Caco-2 (cell line): Measurements from ENCODE around the gene TP53I13. TPM values are rescaled to one million over a fixed set of nuclear protein-coding genes. Genes with fewer than 3 reads are reported as not detected.
"Not testable (repeated sequence)": the region's sequence is repeated elsewhere in the genome, so short reads cannot be mapped to it uniquely, and the experiment has no call there.

Experiments used
- BruUV-seq: library from RNA; stranded (reverse); fragments of 400-500 nt; replicated peaks from 2 replicates; lab custom pipeline; 2021; lab: Mats Ljungman, UMichigan
- CTCF ChIA-PET: fragments of 300-600 bp; sonication (Branson Sonifier 250); formaldehyde crosslinking; loops from one replicate; lab custom pipeline; 2022; ENCODE audit warnings: antibody characterized with exemption; lab: Charles Lee
- POLR2A ChIA-PET: fragments of 300-600 bp; sonication (Branson Sonifier 250); formaldehyde crosslinking; loops from one replicate; lab custom pipeline; 2022; ENCODE audit warnings: antibody characterized with exemption; lab: Charles Lee
- DNase-seq, 2 experiments: peaks; one replicate each; pipeline versions ENCODE4 v3.0.0 to v3.0.0-alpha.2; 2020 to 2022
- H3K27me3 ChIP-seq: replicated peaks from 2 replicates; pipeline ENCODE4 v1.6.0; 2011; ENCODE audit warnings: low read length; ENCODE audit not compliant: control insufficient read depth, insufficient read depth
- H3K36me3 ChIP-seq: 2 replicates; pipeline ENCODE4 v1.5.1; 2011; ENCODE audit warnings: low read length; ENCODE audit not compliant: control insufficient read depth, insufficient read depth
- H3K4me1 ChIP-seq: fragments of 250-450 bp; sonication (Bioruptor Pico); 2 replicates; pipeline ENCODE4 v1.5.1; 2020; ENCODE audit warnings: mild to moderate bottlenecking
- H3K4me3 ChIP-seq: 2 replicates; pipeline ENCODE4 v1.5.1; 2011; ENCODE audit warnings: low read depth, mild to moderate bottlenecking, control low read depth, low read length
- H3K9me3 ChIP-seq: fragments of 250-450 bp; sonication (Bioruptor Pico); 2 replicates; pipeline ENCODE4 v1.5.1; 2020; ENCODE audit warnings: mild to moderate bottlenecking, moderate library complexity
- H3K27ac Mint-ChIP-seq: one replicate; pipeline ENCODE4 v1.8.0; 2022; ENCODE audit warnings: mixed read lengths; ENCODE audit not compliant: unreplicated experiment
- H3K27me3 Mint-ChIP-seq: one replicate; pipeline ENCODE4 v1.8.0; 2022; ENCODE audit warnings: mixed read lengths; ENCODE audit not compliant: insufficient read depth, unreplicated experiment
- H3K36me3 Mint-ChIP-seq: one replicate; pipeline ENCODE4 v1.8.0; 2022; ENCODE audit warnings: mild to moderate bottlenecking, mixed read lengths; ENCODE audit not compliant: insufficient read depth, unreplicated experiment
- H3K4me1 Mint-ChIP-seq: one replicate; pipeline ENCODE4 v1.8.0; 2022; ENCODE audit warnings: low read depth, mixed read lengths; ENCODE audit not compliant: unreplicated experiment
- H3K4me3 Mint-ChIP-seq: one replicate; pipeline ENCODE4 v1.8.0; 2022; ENCODE audit warnings: mild to moderate bottlenecking, moderate library complexity, mixed read lengths; ENCODE audit not compliant: unreplicated experiment
- H3K9me3 Mint-ChIP-seq: one replicate; pipeline ENCODE4 v1.8.0; 2022; ENCODE audit warnings: mixed read lengths; ENCODE audit not compliant: unreplicated experiment
- CTCF ChIP-seq, 2 experiments: fragments of 200-600 bp in 1 of 2; IDR thresholded peaks; 1 replicate in 1 of 2; 2 replicates in 1 of 2; pipeline versions ENCODE4 v1.5.1 to v1.8.0; 2011 to 2022; ENCODE audit warnings: antibody characterized with exemption in 1 of 2, control low read depth in 1 of 2, inconsistent platforms in 1 of 2, low read depth in 1 of 2, low read length in 1 of 2, mild to moderate bottlenecking in 1 of 2, moderate library complexity in 1 of 2; ENCODE audit not compliant: insufficient read depth in 1 of 2, severe bottlenecking in 1 of 2, unreplicated experiment in 1 of 2
- intact Hi-C: fragments of 100-400 bp; cut with micrococcal nuclease; formaldehyde crosslinking; loops from one replicate; pipeline ENCODE4 v1.10.0; 2022; ENCODE audit not compliant: unreplicated experiment
- total RNA-seq: library from RNA; stranded (reverse); gene quantifications from 2 replicates; pipeline ENCODE4 v1.2.3, GENCODE V29; 2022

The TP53I13 gene
- total RNA-seq, 1 experiment from 2014 or later: 49.2 TPM

DNA sequence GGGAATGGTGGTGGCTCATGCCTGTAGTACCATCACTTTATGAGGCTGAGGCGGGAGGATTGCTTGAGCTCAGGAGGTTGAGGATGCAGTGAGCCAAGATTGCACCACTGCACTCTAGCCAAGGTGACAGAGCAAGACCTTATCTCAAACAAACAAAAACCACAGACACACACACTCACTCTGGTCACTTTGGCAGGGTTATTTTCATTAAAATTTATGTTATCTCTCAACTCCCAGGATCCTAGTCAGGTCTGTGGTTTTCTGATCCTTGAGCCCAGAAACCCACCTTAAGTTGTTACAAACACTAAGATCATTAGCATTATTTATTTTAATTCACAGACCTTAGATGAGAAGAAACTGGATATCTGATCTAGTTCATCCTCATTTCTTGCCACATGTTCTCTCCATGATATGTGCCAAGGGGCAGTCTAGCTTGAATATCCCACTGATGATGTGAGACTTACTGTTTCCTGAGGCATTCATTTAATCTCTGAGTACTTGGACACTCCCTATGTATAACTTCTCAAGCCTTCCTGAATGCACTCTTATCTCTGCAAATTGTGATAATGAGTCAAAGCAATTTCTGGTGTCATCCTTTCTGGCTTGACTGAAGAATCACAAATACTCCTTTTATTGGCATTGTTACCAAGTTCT is 11.3 kb upstream of the TP53I13 start:
- DNase-seq: peak in 1 of 2 experiments; percentile 39
- H3K4me1 Mint-ChIP-seq: peaks cover 17% of the 10 kb centered on the region
- intact Hi-C loops: no loop called here

GRCh38 chr17:29557739-29558116 is 10.8 kb upstream of the TP53I13 start:
- H3K9me3 Mint-ChIP-seq: no peaks in the 10 kb centered on the region
- peaks cover 26% of the 10 kb centered on the region for H3K36me3 Mint-ChIP-seq
- no peaks in the 10 kb centered on the region for H3K27me3 ChIP-seq
- TF ChIP-seq CTCF (IDR thresholded peaks at IDR 0.05; ENCODE audit: insufficient read depth in 1 of 2, low read depth in 1 of 2, low read length in 1 of 2, severe bottlenecking in 1 of 2, unreplicated experiment in 1 of 2): no peak
- peak overlapping the region; percentile 26 for H3K4me3 Mint-ChIP-seq
- POLR2A ChIA-PET: no interaction called here
- no peak overlapping the region for H3K4me3 ChIP-seq
- no peak for DNase-seq
- intact Hi-C loops: no loop called here
- peaks cover 33% of the 10 kb centered on the region for H3K4me1 ChIP-seq
- H3K27ac Mint-ChIP-seq: peak overlapping the region; percentile 60
- peaks cover 17% of the 10 kb centered on the region for H3K4me1 Mint-ChIP-seq
- no TSS peak for BruUV-seq
- CTCF ChIA-PET: interaction anchor here (2.3 kb wide), 1 partner anchor 21 kb away, joined by 13 read pairs; no protein-coding TSS in a partner anchor
- H3K27me3 Mint-ChIP-seq: no peaks in the 10 kb centered on the region
- no peaks in the 10 kb centered on the region for H3K9me3 ChIP-seq
- H3K36me3 ChIP-seq: no peaks in the 10 kb centered on the region; the same call in 1 of the 2 replicates

More for the DNA sequence above, 11.3 kb upstream of the TP53I13 start:
- no peaks in the 10 kb centered on the region for H3K9me3 ChIP-seq
- ChIA-PET POLR2A (no interaction called here), CTCF (interaction anchor here (0.6 to 2.3 kb wide), 6 partner anchors 10 to 187 kb away, joined by 4 to 13 read pairs (median 8); partner anchors contain the start of gene ABHD15)
- Mint-ChIP-seq H3K4me3 (peak overlapping the region; percentile 26), H3K27ac (peak overlapping the region; percentile 60), H3K36me3 (peaks cover 25% of the 10 kb centered on the region), H3K9me3 (no peaks in the 10 kb centered on the region), H3K27me3 (no peaks in the 10 kb centered on the region)
- peaks cover 33% of the 10 kb centered on the region for H3K4me1 ChIP-seq
- no TSS peak for BruUV-seq
- no peaks in the 10 kb centered on the region; the same call in 1 of the 2 replicates for H3K36me3 ChIP-seq
- no peak for TF ChIP-seq CTCF (IDR thresholded peaks at IDR 0.05; ENCODE audit: insufficient read depth in 1 of 2, low read depth in 1 of 2, low read length in 1 of 2, severe bottlenecking in 1 of 2, unreplicated experiment in 1 of 2)
- H3K4me3 ChIP-seq: no peak overlapping the region
- no peaks in the 10 kb centered on the region for H3K27me3 ChIP-seq

DNA sequence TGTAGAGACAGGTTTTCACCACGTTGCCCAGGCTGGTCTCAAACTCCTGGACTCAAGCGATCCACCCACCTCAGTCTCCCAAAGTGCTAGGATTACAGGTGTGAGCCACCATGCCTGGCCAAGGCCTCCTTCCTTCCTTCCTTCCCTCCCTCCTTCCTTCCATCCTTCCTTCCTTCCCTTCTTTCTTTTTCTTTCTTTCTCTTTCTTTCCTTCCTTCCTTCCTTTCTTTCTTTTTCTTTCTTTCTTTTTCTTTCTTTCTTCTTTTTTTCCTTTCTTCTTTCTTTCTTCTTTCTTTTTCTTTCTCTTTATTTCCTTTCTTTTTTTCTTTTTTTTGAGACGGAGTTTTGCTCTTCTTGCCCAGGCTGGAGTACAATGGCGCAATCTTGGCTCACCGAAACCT is 10.4 kb upstream of the TP53I13 start:
- CTCF ChIA-PET: interaction anchor here (2.3 kb wide), 1 partner anchor 21 kb away, joined by 13 read pairs; no protein-coding TSS in a partner anchor
- POLR2A ChIA-PET: not testable (repeated sequence)

More for the DNA sequence above, 10.4 kb upstream of the TP53I13 start:
- Mint-ChIP-seq H3K4me1 (peaks cover 17% of the 10 kb centered on the region), H3K27ac (peak overlapping the region; percentile 60), H3K36me3 (peaks cover 30% of the 10 kb centered on the region)
- DNase-seq, intact Hi-C loops, H3K27me3 ChIP-seq, H3K4me3 Mint-ChIP-seq, H3K9me3 ChIP-seq, H3K36me3 ChIP-seq, H3K27me3 Mint-ChIP-seq, H3K4me3 ChIP-seq, BruUV-seq, H3K9me3 Mint-ChIP-seq: not testable (repeated sequence)
- peaks cover 33% of the 10 kb centered on the region for H3K4me1 ChIP-seq
